ENCODE results near the gene PDCL2. TPM values are rescaled to one million over a fixed set of nuclear protein-coding genes. Genes with fewer than 3 reads are reported as not detected.

The PDCL2 gene
- total RNA-seq, 1 experiment from 2014 or later: not detected

DNA sequence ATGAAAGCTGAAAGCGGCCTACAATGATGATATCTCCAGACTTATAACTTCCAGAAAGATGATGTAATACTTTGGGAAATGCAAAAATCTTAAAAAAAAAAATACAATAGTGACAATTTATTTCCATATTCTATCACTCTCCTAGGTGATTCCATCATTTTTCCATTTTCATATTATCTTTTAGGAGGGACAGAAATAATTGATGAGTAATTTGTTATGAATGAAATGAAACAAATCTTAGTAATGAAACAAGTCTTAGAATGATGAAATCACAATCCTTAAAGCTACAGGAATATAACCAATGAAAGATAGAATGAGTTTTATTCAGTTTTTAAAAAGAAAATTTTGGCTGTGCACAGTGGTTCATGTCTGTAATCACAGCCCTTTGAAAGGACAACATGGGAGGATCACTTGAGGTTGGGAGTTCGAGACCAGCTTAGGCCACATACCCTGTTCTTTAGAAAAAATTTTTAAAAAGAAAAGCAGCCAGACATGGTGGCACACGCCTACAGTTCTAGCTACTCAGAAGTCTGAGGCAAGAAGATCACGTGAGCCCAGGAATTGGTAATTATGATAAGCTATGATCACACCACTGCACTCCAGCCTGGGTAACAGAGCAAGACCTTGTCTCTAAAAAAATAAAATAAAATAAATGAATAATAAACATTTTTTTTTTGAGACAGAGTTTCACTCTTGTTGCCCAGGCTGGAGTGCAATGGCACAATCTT is 67.0 kb downstream of the PDCL2 start:
- BruUV-seq (replicated peaks): no TSS peak
- POLR2A ChIA-PET (ENCODE audit: low non-redundant PET): no interaction called here
- CTCF ChIA-PET: no interaction called here
- intact Hi-C loops (cut with micrococcal nuclease; ENCODE audit: unreplicated experiment): no loop called here
- Histone ChIP-seq H3K27ac (ENCODE audit: low read depth, low read length, poor library complexity, severe bottlenecking) (no peak overlapping the region), H3K27me3 (replicated peaks; ENCODE audit: insufficient read depth, low read depth, low read length, poor library complexity) (no peaks in the 10 kb centered on the region), H3K9me3 (ENCODE audit: low read depth, low read length, poor library complexity, severe bottlenecking) (no peaks in the 10 kb centered on the region), H3K4me1 (ENCODE audit: insufficient read depth, low read length, poor library complexity, severe bottlenecking) (no peaks in the 10 kb centered on the region), H3K4me3 (ENCODE audit: low read depth, low read length, poor library complexity, severe bottlenecking) (no peak overlapping the region), H3K36me3 (ENCODE audit: insufficient read depth, low read length, poor library complexity, severe bottlenecking) (no peaks in the 10 kb centered on the region)
- TF ChIP-seq CTCF (conservative IDR thresholded peaks at IDR 0.05; ENCODE audit: low read depth, low read length): no peak
- TF ChIP-seq EZH2 (IDR thresholded peaks at IDR 0.05; ENCODE audit: borderline replicate concordance, low read depth, low read length, poor library complexity, severe bottlenecking): no peak
- no peak for DNase-seq (ENCODE audit: low spot score)

DNA sequence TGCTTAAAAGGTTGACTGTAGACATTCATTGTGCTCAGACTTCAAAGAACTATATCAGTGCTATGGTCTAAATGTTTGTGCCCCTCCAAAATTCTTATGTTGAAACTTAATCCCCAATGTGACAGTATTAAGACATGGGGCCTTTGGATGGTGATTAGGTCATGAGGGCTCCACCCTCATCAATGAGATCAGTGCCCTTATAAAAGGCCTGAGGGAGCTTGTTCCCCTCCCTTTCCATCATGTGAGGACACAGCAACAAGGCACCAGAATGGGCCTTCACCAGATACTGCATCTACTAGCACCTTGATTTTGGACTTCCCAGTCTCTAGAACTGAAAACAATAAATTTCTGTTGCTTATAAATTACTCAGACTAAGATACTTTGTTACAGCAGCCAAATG is 73.6 kb downstream of the PDCL2 start:
- H3K4me1 ChIP-seq (ENCODE audit: insufficient read depth, low read length, poor library complexity, severe bottlenecking): no peaks in the 10 kb centered on the region
- BruUV-seq (replicated peaks): no TSS peak
- no peaks in the 10 kb centered on the region for H3K9me3 ChIP-seq (ENCODE audit: low read depth, low read length, poor library complexity, severe bottlenecking)
- H3K27me3 ChIP-seq (replicated peaks; ENCODE audit: insufficient read depth, low read depth, low read length, poor library complexity): no peaks in the 10 kb centered on the region
- TF ChIP-seq CTCF (conservative IDR thresholded peaks at IDR 0.05; ENCODE audit: low read depth, low read length): no peak
- TF ChIP-seq EZH2 (IDR thresholded peaks at IDR 0.05; ENCODE audit: borderline replicate concordance, low read depth, low read length, poor library complexity, severe bottlenecking): no peak
- ChIA-PET POLR2A (ENCODE audit: low non-redundant PET) (no interaction called here), CTCF (no interaction called here)
- no peak overlapping the region for H3K27ac ChIP-seq (ENCODE audit: low read depth, low read length, poor library complexity, severe bottlenecking)
- no peaks in the 10 kb centered on the region for H3K36me3 ChIP-seq (ENCODE audit: insufficient read depth, low read length, poor library complexity, severe bottlenecking)
- intact Hi-C loops (cut with micrococcal nuclease; ENCODE audit: unreplicated experiment): no loop called here
- no peak for DNase-seq (ENCODE audit: low spot score)
- H3K4me3 ChIP-seq (ENCODE audit: low read depth, low read length, poor library complexity, severe bottlenecking): no peak overlapping the region

DNA sequence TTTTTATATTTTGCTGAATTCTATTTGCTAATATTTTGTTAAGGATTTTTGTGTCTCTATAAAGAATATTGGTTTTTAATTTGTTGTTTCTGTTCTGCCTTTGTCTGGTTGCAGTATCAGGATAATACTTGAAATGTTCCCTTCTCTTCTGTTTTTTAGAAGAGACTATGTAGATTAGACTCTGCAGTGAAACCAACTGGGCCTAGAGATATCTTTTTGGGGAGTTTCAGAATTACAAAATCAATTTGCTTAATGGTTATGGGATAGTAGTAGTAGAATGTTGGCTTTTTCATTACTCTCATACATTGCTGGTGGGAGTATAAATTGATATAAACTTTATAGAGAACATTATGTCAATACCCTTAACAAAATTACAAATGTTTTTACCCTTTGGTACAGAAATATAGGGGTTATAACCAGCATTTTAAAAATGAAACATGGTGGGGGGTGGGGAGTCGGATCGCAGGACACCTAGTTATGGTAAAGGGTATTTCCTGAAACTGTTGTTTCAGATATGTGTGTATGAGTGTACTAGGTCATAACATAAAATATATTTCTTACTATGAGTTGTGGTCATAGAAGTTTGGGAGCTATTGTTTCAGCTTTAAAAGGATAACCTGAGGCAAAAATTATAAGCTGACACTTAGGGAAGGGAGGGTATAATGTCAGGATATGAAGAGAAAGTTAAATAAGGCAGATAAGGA is 74.4 kb downstream of the PDCL2 start:
- H3K36me3 ChIP-seq (ENCODE audit: insufficient read depth, low read length, poor library complexity, severe bottlenecking): no peaks in the 10 kb centered on the region
- no peak overlapping the region for H3K27ac ChIP-seq (ENCODE audit: low read depth, low read length, poor library complexity, severe bottlenecking)
- ChIA-PET POLR2A (ENCODE audit: low non-redundant PET) (no interaction called here), CTCF (no interaction called here)
- BruUV-seq (replicated peaks): no TSS peak
- TF ChIP-seq EZH2 (IDR thresholded peaks at IDR 0.05; ENCODE audit: borderline replicate concordance, low read depth, low read length, poor library complexity, severe bottlenecking) (no peak), CTCF (conservative IDR thresholded peaks at IDR 0.05; ENCODE audit: low read depth, low read length) (no peak)
- no peak for DNase-seq (ENCODE audit: low spot score)
- no peaks in the 10 kb centered on the region for H3K27me3 ChIP-seq (replicated peaks; ENCODE audit: insufficient read depth, low read depth, low read length, poor library complexity)
- no peak overlapping the region for H3K4me3 ChIP-seq (ENCODE audit: low read depth, low read length, poor library complexity, severe bottlenecking)
- no peaks in the 10 kb centered on the region for H3K9me3 ChIP-seq (ENCODE audit: low read depth, low read length, poor library complexity, severe bottlenecking)
- H3K4me1 ChIP-seq (ENCODE audit: insufficient read depth, low read length, poor library complexity, severe bottlenecking): no peaks in the 10 kb centered on the region
- intact Hi-C loops (cut with micrococcal nuclease; ENCODE audit: unreplicated experiment): no loop called here

Data from A673 (cell line).